MCF 10A (cell line): Measurements from ENCODE around the gene ASPSCR1. TPM values are rescaled to one million over a fixed set of nuclear protein-coding genes. Genes with fewer than 3 reads are reported as not detected.
A peak's percentile ranks its signal among the peaks of the same experiment; 100 is the strongest.

Source experiments
- BruUV-seq: library from RNA; stranded (reverse); fragments of 400-500 nt; replicated peaks from 2 replicates; lab custom pipeline; 2021; lab: Mats Ljungman, UMichigan
- CTCF ChIA-PET: fragments of 300-600 bp; sonication (Branson Sonifier 250); formaldehyde crosslinking; extraction: SDS; loops from one replicate; lab custom pipeline; 2021; ENCODE audit warnings: antibody characterized with exemption, inconsistent platforms; lab: Yijun Ruan, JAX
- POLR2A ChIA-PET: fragments of 300-600, 350-650 bp; sonication (Branson Sonifier 250); formaldehyde crosslinking; extraction: SDS; loops from one replicate; lab custom pipeline; 2020; ENCODE audit warnings: antibody characterized with exemption, inconsistent platforms; lab: Yijun Ruan, JAX
- DNase-seq: peaks from one replicate; pipeline ENCODE4 v3.0.0-alpha.2; 2018; ENCODE audit not compliant: unreplicated experiment
- H3K27ac Mint-ChIP-seq: one replicate; pipeline ENCODE4 v1.8.0; 2022; ENCODE audit warnings: mild to moderate bottlenecking, low read depth, mixed read lengths; ENCODE audit not compliant: unreplicated experiment
- H3K27me3 Mint-ChIP-seq: one replicate; pipeline ENCODE4 v1.8.0; 2022; ENCODE audit warnings: mixed read lengths; ENCODE audit not compliant: insufficient read depth, unreplicated experiment
- H3K36me3 Mint-ChIP-seq: one replicate; pipeline ENCODE4 v1.8.0; 2022; ENCODE audit warnings: mild to moderate bottlenecking, moderate library complexity, mixed read lengths; ENCODE audit not compliant: insufficient read depth, unreplicated experiment
- H3K4me1 Mint-ChIP-seq: one replicate; pipeline ENCODE4 v1.8.0; 2022; ENCODE audit warnings: mixed read lengths; ENCODE audit not compliant: insufficient read depth, unreplicated experiment
- H3K4me3 Mint-ChIP-seq: one replicate; pipeline ENCODE4 v1.8.0; 2022; ENCODE audit warnings: mild to moderate bottlenecking, moderate library complexity, mixed read lengths; ENCODE audit not compliant: unreplicated experiment
- H3K9me3 Mint-ChIP-seq: one replicate; pipeline ENCODE4 v1.8.0; 2022; ENCODE audit warnings: mixed read lengths; ENCODE audit not compliant: unreplicated experiment
- CTCF ChIP-seq: fragments of 200-600 bp; IDR thresholded peaks from one replicate; pipeline ENCODE4 v1.8.0; 2022; ENCODE audit warnings: antibody characterized with exemption, mild to moderate bottlenecking; ENCODE audit not compliant: unreplicated experiment
- intact Hi-C: fragments of 100-400 bp; cut with micrococcal nuclease; formaldehyde crosslinking; loops from 2 replicates; pipeline ENCODE4 v1.14.1; 2022
- total RNA-seq: library from RNA; stranded (reverse); gene quantifications from 2 replicates; pipeline ENCODE4 v1.2.3, GENCODE V29; 2022

Gene ASPSCR1
- total RNA-seq, 1 experiment from 2014 or later = 29.7 TPM

- no peak for DNase-seq
- Mint-ChIP-seq H3K27ac (no peak overlapping the region), H3K4me3 (no peak overlapping the region), H3K27me3 (no peaks in the 10 kb centered on the region), H3K9me3 (no peaks in the 10 kb centered on the region), H3K36me3 (peaks cover 5% of the 10 kb centered on the region), H3K4me1 (peaks cover 10% of the 10 kb centered on the region)
- BruUV-seq = no TSS peak
- no peak for TF ChIP-seq CTCF
- POLR2A ChIA-PET = interaction anchor here (0.9 to 1.7 kb wide), 2 partner anchors 8 to 11 kb away, joined by 5 to 7 read pairs; no protein-coding TSS in a partner anchor
- intact Hi-C loops = no loop called here
- CTCF ChIA-PET = interaction anchor here (0.6 kb wide), 2 partner anchors 22 to 41 kb away, joined by 3 to 5 read pairs; no protein-coding TSS in a partner anchor
Observed at GRCh38 chr17:81968850-81969812, 8.3 kb upstream of the ASPSCR1 start.

GRCh38 chr17:81973432-81973831 is 4.0 kb upstream of the ASPSCR1 start:
- Mint-ChIP-seq H3K36me3 (peaks cover 5% of the 10 kb centered on the region), H3K9me3 (no peaks in the 10 kb centered on the region), H3K4me3 (no peak overlapping the region), H3K4me1 (peaks cover under 1% of the 10 kb centered on the region), H3K27ac (no peak overlapping the region), H3K27me3 (no peaks in the 10 kb centered on the region)
- ChIA-PET POLR2A (no interaction called here), CTCF (no interaction called here)
- no peak for TF ChIP-seq CTCF
- intact Hi-C loops = no loop called here
- DNase-seq = no peak
- no TSS peak for BruUV-seq

GRCh38 chr17:81976332-81977210 is 858 bp upstream of the ASPSCR1 start:
- TF ChIP-seq CTCF = no peak
- POLR2A ChIA-PET = interaction anchor here (0.7 to 1.7 kb wide), 9 partner anchors 8 to 59 kb away, joined by 3 to 10 read pairs (median 4); partner anchors contain the start of genes CENPX, LRRC45 and SIRT7
- Mint-ChIP-seq H3K4me3 (peak overlapping the region; percentile 97), H3K27me3 (no peaks in the 10 kb centered on the region), H3K9me3 (no peaks in the 10 kb centered on the region), H3K36me3 (peaks cover 8% of the 10 kb centered on the region), H3K4me1 (peaks cover 19% of the 10 kb centered on the region), H3K27ac (peak overlapping the region; percentile 88)
- CTCF ChIA-PET = interaction anchor here (0.6 to 0.7 kb wide), 2 partner anchors 16 to 28 kb away, joined by 3 read pairs; no protein-coding TSS in a partner anchor
- BruUV-seq = TSS peak; percentile 22
- intact Hi-C loops = loop anchor here (2.0 kb wide), 1 partner anchor 26 kb away; no protein-coding TSS in a partner anchor
- no peak for DNase-seq
